ENCODE results near the gene SLC16A14. TPM values are rescaled to one million over a fixed set of nuclear protein-coding genes. Genes with fewer than 3 reads are reported as not detected.

Gene SLC16A14
- total and polyA plus RNA-seq, 2 experiments from 2014 or later, result 1.1 to 2.7 TPM

- no peak for TF ChIP-seq EZH2phosphoT487 (IDR thresholded peaks at IDR 0.05; ENCODE audit: unreplicated experiment)
- no peak for TF ChIP-seq STAT1 (IDR thresholded peaks at IDR 0.05; ENCODE audit: unreplicated experiment)
- TF ChIP-seq EZH2 (IDR thresholded peaks at IDR 0.05; ENCODE audit: low read depth, unreplicated experiment), result no peak
- no peak for TF ChIP-seq POLR2AphosphoS5 (IDR thresholded peaks at IDR 0.05; ENCODE audit: low read depth)
- no peak for TF ChIP-seq CTCF (conservative IDR thresholded peaks at IDR 0.05; ENCODE audit: low read depth in 2 of 2)
- TF ChIP-seq JUNB (IDR thresholded peaks at IDR 0.05; ENCODE audit: unreplicated experiment), result no peak
- no peak for TF ChIP-seq ETS1 (IDR thresholded peaks at IDR 0.05)
Observed at GRCh38 chr2:230000118-230000841, 68.4 kb downstream of the SLC16A14 start (continued).

- H3K9me3 Mint-ChIP-seq, result no peaks in the 10 kb centered on the region
- no peaks in the 10 kb centered on the region for H3K4me1 Mint-ChIP-seq
- no peaks in the 10 kb centered on the region for H3K27me3 ChIP-seq (ENCODE audit: insufficient read depth)
- no peaks in the 10 kb centered on the region for H3K9me2 ChIP-seq (ENCODE audit: insufficient read depth)
- DNase-seq (ENCODE audit: low spot score) (no peak), ATAC-seq (no peak)
- H3K36me3 ChIP-seq (ENCODE audit: insufficient read depth), result no peaks in the 10 kb centered on the region
- no peak overlapping the region for H3K27ac Mint-ChIP-seq
- no peak overlapping the region for H2AFZ ChIP-seq
- no peaks in the 10 kb centered on the region for H3K27me3 Mint-ChIP-seq (ENCODE audit: insufficient read depth, low read depth, poor library complexity)
- no peaks in the 10 kb centered on the region for H3F3A ChIP-seq (replicated peaks; ENCODE audit: low read depth)
- no peaks in the 10 kb centered on the region for H4K20me1 ChIP-seq (replicated peaks; ENCODE audit: insufficient read depth)
- H3K4me2 ChIP-seq, result no peak overlapping the region
- H3K4me3 Mint-ChIP-seq, result no peak overlapping the region
- H3K36me3 Mint-ChIP-seq (ENCODE audit: low read depth), result no peaks in the 10 kb centered on the region
- no peaks in the 10 kb centered on the region for H3K4me1 ChIP-seq (ENCODE audit: insufficient read depth)
- H3K27ac ChIP-seq (ENCODE audit: low read depth), result no peak overlapping the region
- H3K4me3 ChIP-seq, result no peak overlapping the region
- no peaks in the 10 kb centered on the region for H3K79me2 ChIP-seq (replicated peaks; ENCODE audit: insufficient read depth)
- TF ChIP-seq EZH2 (IDR thresholded peaks at IDR 0.05; ENCODE audit: low read depth, unreplicated experiment) (no peak), NANOG (IDR thresholded peaks at IDR 0.05; ENCODE audit: borderline replicate concordance) (no peak), POLR2AphosphoS5 (IDR thresholded peaks at IDR 0.05; ENCODE audit: low read depth) (no peak), EZH2phosphoT487 (IDR thresholded peaks at IDR 0.05; ENCODE audit: unreplicated experiment) (no peak), ZNF331 (CRISPR knock-in tag; IDR thresholded peaks at IDR 0.05; ENCODE audit: low read depth) (no peak), JUNB (IDR thresholded peaks at IDR 0.05; ENCODE audit: unreplicated experiment) (no peak), REST (IDR thresholded peaks at IDR 0.05; ENCODE audit: unreplicated experiment) (no peak), ZNF114 (CRISPR knock-in tag; IDR thresholded peaks at IDR 0.05) (no peak), STAT1 (IDR thresholded peaks at IDR 0.05; ENCODE audit: unreplicated experiment) (no peak), ETS1 (IDR thresholded peaks at IDR 0.05) (no peak), CREB1 (CRISPR knock-in tag; IDR thresholded peaks at IDR 0.05; ENCODE audit: low read depth) (no peak)
Observed at GRCh38 chr2:229997565-229997964, 71.2 kb downstream of the SLC16A14 start.
